T47D (cell line): ENCODE results near the gene SLC47A1.
A peak's percentile ranks its signal among the peaks of the same experiment; 100 is the strongest.
"Not testable (repeated sequence)": the region's sequence is repeated elsewhere in the genome, so short reads cannot be mapped to it uniquely, and the experiment has no call there.

Experiments used
- DNase-seq, 2 experiments: peaks; one replicate each; pipeline versions ENCODE4 v3.0.0 to v3.0.0-alpha.2; 2011 to 2012; ENCODE audit warnings: low read depth in 1 of 2, low spot score in 1 of 2
- JUND ChIP-seq: IDR thresholded peaks from 2 replicates; pipeline ENCODE4 v1.6.1; 2012; ENCODE audit warnings: low read depth
- in situ Hi-C: cut with HindIII; loops from 2 replicates; pipeline ENCODE4 v1.10.0; 2016; ENCODE audit warnings: low sequenced_read_pairs, low pct_unique_long_range_greater_than_20kb

SLC47A1 gene, protein sequence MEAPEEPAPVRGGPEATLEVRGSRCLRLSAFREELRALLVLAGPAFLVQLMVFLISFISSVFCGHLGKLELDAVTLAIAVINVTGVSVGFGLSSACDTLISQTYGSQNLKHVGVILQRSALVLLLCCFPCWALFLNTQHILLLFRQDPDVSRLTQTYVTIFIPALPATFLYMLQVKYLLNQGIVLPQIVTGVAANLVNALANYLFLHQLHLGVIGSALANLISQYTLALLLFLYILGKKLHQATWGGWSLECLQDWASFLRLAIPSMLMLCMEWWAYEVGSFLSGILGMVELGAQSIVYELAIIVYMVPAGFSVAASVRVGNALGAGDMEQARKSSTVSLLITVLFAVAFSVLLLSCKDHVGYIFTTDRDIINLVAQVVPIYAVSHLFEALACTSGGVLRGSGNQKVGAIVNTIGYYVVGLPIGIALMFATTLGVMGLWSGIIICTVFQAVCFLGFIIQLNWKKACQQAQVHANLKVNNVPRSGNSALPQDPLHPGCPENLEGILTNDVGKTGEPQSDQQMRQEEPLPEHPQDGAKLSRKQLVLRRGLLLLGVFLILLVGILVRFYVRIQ

GRCh38 chr17:19533718-19534561, at the start of gene SLC47A1:
SLC47A1 (plus strand) TSS chr17:19533854; CDS start chr17:19533940, 86 bp downstream.
- in situ Hi-C loops = no loop called here
- TF ChIP-seq JUND = no peak

GRCh38 chr17:19485800-19486340, 47.8 kb upstream of the SLC47A1 start:
- in situ Hi-C loops = no loop called here
- DNase-seq = no peak
- no peak for TF ChIP-seq JUND

More at GRCh38 chr17:19533718-19534561, at the start of gene SLC47A1:
- DNase-seq = peak; percentile 69 to 79

DNA sequence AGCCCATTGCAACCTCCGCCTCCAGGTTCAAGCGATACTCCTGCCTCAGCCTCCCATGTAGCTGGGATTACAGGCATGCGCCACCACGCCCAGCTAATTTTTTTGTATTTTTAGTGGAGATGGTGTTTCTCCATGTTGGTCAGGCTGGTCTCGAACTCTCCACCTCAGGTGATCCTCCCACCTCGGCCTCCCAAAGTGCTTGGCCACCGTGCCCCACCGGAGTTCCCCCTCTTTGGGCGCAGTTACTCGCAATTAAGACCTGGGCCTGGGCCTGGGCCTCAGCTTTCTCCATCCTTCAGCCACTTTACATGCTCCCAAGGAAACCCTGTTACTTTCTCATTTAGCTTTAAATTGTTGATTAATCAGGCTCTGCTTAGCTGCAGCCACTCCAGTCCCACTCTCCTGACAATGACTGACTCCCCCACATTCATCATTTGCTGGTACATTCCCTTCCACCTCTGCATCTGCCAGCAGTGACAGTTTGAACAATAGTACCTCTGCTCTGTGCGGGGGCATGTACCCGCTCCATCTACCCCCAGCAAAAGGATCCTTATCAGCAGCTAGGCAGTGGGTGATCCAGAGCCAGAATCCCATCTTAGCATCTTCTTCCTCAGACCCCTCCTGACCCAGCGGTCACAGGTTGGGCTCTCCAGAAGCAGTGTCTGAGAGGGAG, 47.2 kb upstream of the SLC47A1 start:
- DNase-seq = no peak
- no peak for TF ChIP-seq JUND
- in situ Hi-C loops = no loop called here

DNA sequence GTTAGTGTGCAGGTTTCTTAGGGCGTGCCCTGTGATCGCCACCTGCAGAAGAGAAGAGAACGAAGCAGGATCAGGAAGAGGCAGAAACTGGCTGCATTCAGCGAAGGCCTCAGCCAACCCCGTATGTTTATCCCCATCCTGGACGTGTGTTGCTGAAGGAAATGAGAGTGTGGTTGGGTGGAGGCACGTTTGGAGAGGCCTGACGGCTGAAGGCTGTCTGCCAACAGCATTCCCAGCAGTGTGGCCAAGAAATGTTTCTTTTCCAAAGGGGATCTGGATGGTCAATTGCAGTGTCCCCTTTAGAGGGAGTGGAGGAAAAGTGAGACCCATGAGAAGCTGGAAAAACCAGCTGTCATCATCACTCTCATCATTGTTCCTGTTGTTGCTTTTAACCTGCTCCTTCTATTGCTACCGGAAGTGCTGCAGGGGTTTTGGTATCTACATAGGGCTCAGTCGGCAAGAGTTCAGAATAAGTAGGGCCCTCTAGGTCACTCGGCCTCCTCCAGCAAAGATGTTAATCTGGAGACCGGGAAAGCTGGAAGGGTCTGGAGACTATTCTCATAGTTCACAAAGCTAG, 46.5 kb upstream of the SLC47A1 start:
- in situ Hi-C loops = no loop called here
- TF ChIP-seq JUND = no peak
- no peak for DNase-seq

GRCh38 chr17:19492141-19492540, 41.5 kb upstream of the SLC47A1 start:
- no peak for DNase-seq
- no peak for TF ChIP-seq JUND
- in situ Hi-C loops = no loop called here

DNA sequence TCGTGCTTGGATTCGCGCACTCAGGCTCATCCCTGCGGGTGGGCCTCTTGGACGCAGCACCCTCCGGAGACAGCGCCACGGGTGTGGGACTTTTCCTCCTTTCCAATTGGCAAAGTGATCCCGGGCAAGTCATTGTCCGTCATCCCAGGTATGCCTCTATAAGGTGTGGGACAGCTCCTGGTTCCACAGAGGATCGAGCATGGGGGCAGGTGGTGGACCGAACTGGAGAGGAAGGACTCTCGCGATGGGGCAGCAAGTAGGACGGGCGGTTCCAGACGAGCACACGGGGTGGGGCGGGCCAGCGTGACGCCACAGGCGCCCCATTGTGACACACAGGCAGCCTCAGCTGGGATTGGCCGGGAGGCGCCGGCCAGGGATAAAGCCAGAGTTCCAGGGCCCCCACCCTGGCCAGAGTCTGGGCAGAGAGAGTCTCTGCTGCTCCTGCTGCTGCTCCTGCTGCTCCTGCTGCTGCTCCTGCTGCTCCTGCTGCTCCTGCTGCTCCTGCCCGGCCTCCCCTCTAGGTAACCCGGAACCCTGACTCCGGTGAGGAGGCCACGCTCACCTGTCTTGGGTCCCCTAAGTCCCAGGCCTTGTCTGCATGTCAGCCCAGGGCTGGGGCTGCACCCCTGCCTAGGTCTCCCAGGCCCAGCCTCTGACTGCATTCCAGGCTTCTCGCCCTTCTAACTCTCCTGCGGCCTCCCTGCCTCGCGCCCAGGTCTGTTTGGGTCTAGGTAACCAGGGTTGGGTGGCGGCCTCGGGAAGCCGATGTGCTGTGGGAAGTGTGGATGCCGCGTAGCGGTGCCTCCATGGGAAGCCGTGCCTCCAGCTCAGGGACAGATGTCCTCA, 38.5 kb upstream of the SLC47A1 start:
- in situ Hi-C loops = no loop called here
- TF ChIP-seq JUND = no peak
- no peak for DNase-seq

- no peak for DNase-seq
- no peak for TF ChIP-seq JUND
- in situ Hi-C loops = no loop called here
These were observed 37.7 kb upstream of the SLC47A1 start for GRCh38 chr17:19495828-19496528.

- in situ Hi-C loops = no loop called here
- DNase-seq = no peak
- TF ChIP-seq JUND = no peak
These were observed 36.0 kb upstream of the SLC47A1 start for GRCh38 chr17:19497624-19498023.

- DNase-seq = no peak
- TF ChIP-seq JUND = no peak
- in situ Hi-C loops = no loop called here
These were observed 32.4 kb upstream of the SLC47A1 start for GRCh38 chr17:19501219-19501618.

DNA sequence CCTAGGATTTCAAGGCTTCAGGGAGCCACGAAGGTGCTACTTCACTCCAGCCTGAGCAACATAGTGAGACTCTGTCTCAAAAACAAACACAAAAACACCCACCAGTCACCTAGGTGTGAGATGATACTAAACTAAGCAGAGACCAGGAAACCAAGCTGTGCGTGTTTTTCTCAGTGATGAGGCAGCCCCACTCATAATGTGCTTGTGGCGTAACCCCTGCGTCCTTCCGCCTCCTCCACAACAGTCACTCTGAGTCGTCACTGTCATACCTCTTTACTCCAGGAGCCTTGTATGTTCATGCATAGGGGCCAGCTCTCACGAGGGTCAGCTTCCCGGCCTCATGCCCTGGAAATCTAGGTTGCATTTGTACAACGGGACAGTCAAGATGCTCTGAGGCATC, 31.1 kb upstream of the SLC47A1 start:
- no peak for TF ChIP-seq JUND
- no peak for DNase-seq
- in situ Hi-C loops = no loop called here

- DNase-seq, in situ Hi-C loops: not testable (repeated sequence)
These were observed 28.1 kb upstream of the SLC47A1 start for GRCh38 chr17:19505561-19505960.
